ENCODE results near the gene SEMA4B.

DNA sequence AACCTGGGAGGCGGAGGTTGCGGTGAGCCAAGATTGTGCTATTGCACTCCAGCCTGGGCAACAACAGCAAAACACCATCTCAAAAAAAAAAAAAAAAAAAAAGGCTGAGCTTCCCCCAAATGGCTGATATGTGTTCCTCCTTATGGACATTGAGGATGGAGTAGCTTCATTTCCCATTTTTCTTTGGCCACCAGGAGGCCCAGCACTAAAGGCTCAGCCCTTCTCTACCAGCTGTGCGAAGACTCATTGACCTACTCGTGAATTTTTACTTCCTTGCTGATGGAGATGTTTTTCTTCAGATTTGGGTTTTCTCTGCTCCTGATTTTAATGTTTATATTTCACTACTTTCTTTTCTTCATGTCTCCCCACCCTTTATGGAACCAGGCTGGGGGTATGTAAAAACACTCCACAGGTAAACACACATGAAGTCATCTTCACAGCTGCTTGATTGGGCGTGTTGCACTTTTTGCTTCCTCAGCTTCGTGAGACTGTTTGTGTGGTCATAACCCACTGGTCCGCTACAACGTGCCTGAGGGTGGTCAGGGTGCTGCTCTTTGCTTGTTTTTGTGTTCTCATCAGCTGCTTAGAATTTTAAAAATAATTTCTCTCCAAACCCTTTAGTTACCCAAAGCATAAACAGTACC, 13.5 kb downstream of the SEMA4B start:
- TF ChIP-seq CTCF (IDR thresholded peaks at IDR 0.05), result peak in 2 of 5 experiments; percentile 12 to 24
- no peak for TF ChIP-seq EP300 (IDR thresholded peaks at IDR 0.05)
